GM18526 (cell line): ENCODE results near the gene MARF1.

Experiments used
- POLR2A ChIP-seq: IDR thresholded peaks from 3 replicates; pipeline ENCODE4 v1.6.1; 2011; ENCODE audit not compliant: insufficient read length; ENCODE audit errors: extremely low read depth

Gene MARF1

DNA sequence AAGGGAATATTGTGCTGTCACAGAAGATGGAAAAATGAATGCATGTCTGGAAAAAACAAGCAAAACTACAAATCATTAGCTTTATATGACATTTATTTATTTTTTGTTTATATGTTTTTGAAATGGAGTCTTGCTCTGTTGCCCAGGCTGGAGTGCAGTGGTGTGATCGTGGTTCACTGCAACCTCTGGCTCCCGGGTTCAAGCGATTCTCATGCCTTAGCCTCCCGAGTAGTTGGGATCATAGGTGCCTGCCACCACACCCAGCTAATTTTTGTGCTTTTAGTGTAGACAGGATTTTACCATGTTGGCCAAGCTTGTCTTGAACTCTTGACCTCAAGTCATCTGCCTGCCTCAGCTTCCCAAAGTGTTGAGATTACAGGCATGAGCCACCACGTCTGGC, 15.6 kb upstream of the MARF1 start:
- no peak for TF ChIP-seq POLR2A

DNA sequence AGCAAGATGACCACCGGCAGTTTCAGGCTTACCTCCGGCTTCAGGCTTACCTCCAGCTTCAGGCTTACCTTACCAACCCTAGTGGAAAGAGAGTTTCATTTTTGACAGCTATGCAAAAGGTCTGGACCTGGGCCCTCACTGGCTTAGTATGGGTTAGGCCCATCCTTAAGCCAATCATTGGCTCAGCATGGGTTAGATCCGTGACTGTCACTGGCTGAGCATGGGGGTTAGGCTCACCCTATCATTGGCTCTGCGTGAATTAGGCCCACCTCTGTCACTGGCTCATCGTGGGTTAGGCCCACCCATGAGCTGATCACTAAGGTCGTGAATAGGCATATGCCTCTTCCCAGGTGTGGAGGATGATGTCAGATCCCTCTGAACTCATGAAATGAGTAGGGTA, 15.2 kb upstream of the MARF1 start:
- no peak for TF ChIP-seq POLR2A

DNA sequence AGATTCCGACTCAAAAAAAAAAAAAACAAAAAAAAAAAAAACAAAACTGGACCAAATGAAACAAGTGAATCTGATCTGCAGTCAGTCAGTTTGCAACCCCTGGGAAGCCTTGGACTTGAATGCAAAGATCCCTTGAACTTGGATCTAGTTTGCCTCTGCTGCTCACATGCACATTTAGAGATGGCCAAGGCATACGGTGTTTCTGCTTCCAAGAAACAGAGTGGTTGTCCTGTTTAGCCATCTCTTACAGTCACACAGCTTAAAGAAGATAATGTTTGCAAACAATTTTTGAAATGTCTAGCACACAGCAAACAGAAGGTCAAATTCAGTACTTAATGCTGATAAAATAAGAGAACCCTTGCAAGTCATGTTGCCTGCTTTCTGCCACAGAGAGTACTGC, 11.6 kb upstream of the MARF1 start:
- no peak for TF ChIP-seq POLR2A

DNA sequence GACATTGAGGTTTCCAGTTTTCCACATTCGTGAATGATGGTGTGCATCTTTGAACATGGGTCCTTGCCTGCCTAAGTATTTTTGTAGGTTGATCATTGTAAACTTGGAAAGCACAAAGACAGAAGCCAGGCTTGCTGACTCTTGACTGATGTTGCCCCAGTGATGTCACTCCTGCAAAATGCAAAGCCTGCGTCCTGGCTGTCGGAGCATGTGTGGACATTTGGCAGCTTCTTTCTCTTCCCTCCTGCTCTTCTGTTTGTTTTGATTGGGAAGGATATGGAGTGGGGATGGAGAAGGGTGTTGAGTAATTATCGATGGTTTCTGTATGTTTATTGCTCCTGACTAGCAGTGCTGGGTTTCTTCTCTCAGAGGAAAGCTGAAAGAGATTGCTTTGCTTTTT, 10.3 kb upstream of the MARF1 start:
- TF ChIP-seq POLR2A, result no peak

DNA sequence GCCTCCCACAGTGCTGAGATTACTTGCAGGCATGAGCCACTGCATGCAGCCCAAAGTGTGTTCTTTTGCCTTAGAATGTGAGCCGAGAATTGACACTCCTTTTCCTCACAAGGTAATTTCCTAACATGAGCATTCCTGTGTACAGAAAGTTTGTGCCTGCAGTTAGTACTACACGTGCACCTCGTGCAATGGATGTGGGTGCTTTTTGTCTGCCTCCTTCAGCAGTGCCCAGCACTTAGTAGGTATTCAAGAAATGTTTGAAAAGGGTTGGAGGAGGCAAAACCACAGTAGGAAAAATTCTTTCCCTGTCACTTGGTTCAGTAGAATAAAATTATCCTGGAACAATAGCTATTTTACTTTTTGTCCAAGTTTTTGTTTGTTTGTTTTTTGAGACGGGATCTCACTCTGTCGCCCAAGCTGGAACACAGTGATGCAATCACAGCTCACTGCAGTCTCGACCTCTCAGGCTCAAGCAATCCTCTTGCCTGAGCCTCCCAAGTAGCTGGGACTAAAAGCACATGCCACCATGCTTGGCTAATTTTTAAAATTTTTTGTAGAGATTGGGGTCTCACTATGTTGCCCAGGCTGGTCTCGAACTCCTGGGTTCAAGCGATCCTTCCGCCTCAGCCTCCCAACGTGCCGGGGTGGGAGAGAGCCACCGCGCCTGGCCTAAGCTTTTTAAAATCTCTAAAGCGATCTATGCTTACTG, 9.5 kb upstream of the MARF1 start:
- no peak for TF ChIP-seq POLR2A

DNA sequence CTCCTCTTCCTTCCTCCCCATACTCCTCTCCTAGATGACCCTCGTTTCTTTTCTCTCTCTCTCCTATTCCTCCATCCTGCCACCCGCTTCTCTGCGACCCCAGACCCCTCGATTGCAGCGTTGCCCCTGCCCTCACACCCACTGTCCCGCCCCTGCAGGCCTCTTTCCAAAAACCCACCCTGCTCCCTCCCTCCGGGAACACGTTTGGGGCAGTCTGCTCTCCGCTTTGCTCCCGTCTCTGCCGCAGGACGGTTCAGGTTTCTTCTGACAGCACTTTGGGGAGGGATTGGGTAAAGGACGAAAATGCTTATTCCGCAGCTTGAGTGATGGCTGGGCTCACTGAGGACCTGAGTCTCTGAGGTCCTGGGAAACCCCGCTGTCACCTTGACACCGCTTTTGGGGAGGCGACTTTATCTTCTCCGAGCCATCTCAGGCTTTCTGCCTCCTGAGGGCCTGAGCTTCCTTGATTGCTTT, 7.8 kb upstream of the MARF1 start:
- TF ChIP-seq POLR2A, result no peak

DNA sequence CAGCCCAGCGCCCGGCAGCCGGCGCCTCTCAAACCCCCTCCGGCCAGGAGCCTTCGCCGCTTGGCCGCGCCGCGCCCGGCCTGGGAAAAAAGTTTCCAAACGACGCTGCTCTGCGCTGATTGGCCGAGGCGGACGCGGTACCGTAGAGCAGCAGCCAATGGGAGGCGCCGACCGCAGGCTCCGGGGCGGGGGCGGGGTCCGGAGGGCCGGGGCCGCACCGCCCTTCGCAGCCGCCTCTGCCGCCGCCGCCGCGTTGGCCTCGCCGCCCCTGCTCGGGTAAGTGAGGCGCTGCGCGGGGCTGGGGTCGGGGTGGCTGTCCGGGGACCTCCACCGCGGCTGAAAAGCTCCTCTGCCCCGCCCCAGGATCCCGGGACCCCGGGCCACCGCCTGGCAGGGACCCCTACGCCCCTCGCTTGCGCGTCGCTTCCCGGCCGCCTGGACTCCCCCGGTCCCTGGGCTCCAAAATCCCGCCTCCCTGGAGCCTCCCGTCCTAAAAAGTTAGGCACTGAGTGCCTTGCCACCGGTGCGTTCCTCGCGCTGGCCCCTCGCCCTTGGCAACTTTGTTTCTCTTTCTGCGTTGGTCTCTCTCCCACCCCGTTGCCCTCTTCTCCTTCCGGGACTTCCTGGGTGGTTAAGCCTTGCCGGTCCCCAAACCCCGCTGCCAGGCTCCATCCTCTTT, 7.2 kb upstream of the MARF1 start, which contains the start of gene NDE1:
Gene NDE1 (plus strand): TSS at position 227 of the 679 bp plus-strand sequence. CDS start 14,534 bp downstream, outside the sequence.
- TF ChIP-seq POLR2A, result peak; percentile 67

DNA sequence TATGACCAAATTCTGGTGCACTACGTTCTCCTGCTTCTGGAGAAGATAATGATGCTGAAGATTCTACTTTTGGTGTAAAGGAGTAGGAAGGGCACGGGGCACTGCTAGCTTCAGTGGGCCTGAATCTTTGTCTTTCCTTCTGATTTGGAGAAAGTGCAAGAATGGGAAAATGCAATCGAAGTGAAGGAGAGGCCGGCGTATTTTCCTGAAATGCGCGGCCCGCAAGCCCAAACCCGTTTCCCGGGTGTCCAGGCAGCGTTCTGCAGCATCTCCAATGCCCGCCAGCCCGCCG, 6.7 kb upstream of the MARF1 start:
- no peak for TF ChIP-seq POLR2A

DNA sequence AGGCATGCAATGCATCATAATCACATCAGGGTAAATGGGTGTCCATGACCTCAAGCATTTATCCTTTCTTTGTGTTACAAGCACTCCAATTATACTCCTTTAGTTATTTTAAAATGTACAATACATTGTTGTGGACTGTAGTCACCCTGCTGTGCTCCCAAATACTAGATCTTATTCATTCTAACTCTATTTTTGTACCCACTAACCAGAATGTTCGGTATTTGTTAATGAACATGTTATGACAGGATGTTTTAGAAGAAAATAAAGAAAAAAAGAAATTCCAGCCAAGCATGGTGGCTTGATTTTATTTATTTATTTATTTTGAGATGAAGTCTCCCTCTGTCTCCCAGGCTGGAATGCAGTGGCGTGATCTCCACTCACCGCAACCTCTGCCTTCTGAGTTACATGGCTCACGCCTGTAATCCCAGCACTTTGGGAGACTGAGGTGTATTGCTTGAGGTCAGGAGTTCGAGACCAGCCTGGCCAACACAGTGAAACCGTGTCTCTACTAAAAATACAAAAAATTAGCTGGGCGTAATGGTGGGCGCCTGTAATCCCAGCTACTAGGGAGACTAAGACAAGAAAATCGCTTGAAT, 5.3 kb upstream of the MARF1 start:
- no peak for TF ChIP-seq POLR2A

DNA sequence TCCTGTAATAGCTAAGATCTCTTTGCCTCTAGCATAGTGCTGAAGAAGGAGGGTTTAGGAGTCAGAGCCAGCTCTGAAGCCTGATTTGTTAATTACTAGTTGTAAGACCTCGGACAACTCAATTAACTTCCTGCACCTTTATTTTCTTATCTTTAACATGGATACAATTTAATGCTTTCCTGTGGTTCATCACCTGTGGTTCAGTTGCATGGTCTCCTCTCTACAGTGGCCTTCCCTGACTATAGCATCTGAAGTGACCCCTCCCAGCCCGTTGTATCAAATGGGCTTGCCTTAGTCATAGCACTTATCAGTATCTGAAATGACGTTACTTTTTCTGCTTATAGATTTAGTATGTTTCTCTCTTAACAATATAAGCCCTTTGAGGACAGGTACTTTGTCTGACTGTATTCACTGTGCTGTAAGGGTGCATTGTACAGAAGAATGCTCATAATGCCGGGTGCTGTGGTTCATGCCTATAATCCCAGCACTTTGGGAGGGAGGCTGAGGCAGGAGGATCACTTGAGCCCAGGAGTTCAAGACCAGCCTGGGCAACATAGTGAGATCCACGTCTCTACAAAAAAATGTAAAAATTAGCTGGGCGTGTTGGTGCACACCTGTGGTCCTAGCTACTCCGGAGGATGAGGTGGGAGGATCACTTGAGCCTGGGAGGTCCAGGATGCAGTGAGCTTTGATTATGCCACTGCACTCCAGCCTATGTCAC, 4.5 kb upstream of the MARF1 start:
- no peak for TF ChIP-seq POLR2A

DNA sequence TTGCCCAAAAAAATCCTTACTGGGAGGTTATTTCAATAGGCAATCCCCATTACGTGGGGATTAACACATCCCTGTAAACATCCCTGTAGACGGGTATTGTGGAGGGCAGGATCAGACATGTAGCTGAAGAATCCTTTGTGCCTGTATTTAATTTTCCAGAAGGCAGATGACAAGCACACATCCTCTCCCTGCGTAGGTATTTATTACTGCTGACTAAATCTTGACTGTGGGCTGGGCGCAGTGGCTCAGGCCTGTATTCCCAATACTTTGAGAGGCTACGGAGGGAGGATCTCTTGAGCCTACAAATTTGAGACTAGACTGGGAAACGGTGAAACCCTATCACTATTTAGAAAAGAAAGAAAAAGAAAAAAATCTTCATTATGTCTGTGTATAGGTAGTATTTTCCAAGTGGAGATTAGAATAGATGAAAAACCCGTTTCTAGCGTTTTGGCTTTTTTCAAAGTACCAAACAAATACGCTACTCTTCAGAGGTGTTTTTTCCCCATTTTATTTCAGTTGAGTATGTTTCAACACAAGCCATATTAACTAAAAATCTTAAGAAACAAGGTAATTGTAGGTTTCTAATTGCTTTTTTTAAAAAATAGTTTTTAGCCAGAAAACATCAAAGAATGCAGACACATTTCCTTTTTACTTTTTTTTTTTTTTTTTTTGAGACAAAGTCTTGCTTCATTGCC, 1.5 kb upstream of the MARF1 start:
- TF ChIP-seq POLR2A, result no peak

DNA sequence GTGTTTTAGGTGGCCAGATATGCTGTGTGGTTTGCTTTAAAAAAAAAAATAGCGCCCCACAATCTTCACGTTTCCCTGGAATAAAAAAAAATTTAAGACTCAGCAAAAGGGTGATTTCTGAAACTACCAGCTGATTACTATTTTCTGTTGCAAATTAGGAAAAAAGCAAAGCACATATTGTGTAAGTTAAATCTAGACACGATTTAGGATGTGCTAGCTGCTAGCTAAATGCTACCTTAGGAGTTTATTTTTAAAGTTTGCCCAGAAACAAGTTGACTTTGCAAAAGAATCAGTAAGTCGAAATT, 944 bp upstream of the MARF1 start:
- no peak for TF ChIP-seq POLR2A

DNA sequence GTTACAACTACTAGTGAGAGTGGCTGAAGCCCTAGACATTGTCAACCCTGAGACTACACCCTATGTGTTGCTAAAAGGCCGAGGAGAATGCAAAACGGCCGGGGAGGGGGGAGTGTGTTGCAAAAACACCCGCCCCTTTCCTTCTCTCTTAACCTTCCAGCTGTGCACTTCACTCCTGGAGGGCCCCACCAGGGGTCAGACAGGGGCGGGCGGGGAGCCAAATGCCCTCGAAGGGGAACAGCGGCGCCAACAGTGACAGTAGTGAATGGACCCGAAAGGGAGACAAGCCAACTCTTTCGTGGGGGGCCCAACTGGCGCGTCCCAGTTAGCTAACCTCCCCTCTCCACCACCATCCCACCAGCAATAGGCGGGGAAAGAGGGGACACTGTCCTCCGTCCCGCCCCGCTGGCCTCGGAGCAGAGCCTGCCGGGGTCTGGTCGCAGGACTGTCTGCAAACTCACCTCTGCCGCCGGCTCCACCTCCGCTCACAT, 352 bp downstream of the MARF1 start:
- TF ChIP-seq POLR2A, result peak; percentile 61

DNA sequence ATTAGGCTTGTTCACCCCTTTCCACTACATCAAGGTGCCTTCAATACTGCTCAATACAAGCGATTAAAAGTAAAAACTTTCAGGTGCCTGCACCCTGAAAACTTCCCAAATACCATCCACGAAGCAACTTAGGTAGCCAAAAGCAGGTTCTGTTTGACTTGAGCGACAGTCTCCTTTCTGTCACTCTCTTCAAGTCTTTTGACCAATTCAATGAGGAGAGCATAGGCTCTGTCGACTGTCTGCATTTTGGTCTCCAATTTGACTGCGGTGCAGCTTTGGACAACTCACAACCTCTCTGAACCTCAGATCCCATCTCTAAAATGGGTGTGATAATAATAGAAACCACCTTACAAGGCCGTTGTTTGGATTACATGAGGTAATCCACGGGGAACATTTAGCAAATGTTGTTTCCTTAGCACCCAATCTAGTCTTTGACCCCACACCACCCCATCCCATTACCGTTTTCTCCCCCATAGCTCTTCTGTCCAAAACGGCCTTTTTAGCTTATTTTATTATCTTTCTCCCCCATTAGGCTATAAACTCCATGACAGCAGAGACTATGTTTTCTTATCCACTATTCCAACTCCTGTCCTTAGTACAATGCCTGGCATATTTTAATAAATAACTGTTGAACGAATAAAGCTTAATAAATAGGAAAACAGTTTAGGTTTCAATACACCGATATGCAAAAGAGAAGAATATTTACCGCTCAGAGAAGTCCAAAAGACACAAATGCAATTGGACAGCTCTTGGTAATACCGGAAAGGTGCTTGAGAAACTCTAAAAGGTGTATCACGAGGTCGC, 999 bp downstream of the MARF1 start:
- no peak for TF ChIP-seq POLR2A
